ENCODE data around the gene AIF1.

- no peak for TF ChIP-seq CTCF (IDR thresholded peaks at IDR 0.05)
- no peak for TF ChIP-seq POLR2A (IDR thresholded peaks at IDR 0.05)
Observed at GRCh38 chr6:31634131-31634530, 19.1 kb downstream of the AIF1 start.
